Bronchial epithelial cell (primary cell): ENCODE results near the gene GRK4. TPM values are rescaled to one million over a fixed set of nuclear protein-coding genes. Genes with fewer than 3 reads are reported as not detected.
"Not testable (repeated sequence)": the region's sequence is repeated elsewhere in the genome, so short reads cannot be mapped to it uniquely, and the experiment has no call there.

Experiments used
- DNase-seq: peaks from one replicate; pipeline ENCODE4 v3.0.0-alpha.2; 2010; ENCODE audit warnings: low read depth
- FAIRE-seq: peaks from 2 replicates; lab custom pipeline; 2011; peaks lifted over from hg19 to GRCh38; lab: Jason Lieb, UNC
- H3K27me3 ChIP-seq: 2 replicates; pipeline ENCODE4 v1.5.1; 2011; ENCODE audit warnings: low read length; ENCODE audit not compliant: control insufficient read depth, insufficient read depth
- H3K36me3 ChIP-seq: 2 replicates; pipeline ENCODE4 v1.5.1; 2011; ENCODE audit warnings: low read length; ENCODE audit not compliant: control insufficient read depth, insufficient read depth
- H3K4me3 ChIP-seq: 2 replicates; pipeline ENCODE4 v1.5.1; 2011; ENCODE audit warnings: mild to moderate bottlenecking, low read depth, low read length, control low read depth
- CTCF ChIP-seq: IDR thresholded peaks from 2 replicates; pipeline ENCODE4 v1.5.1; 2011; ENCODE audit warnings: mild to moderate bottlenecking, moderate library complexity, low read length, control low read depth, inconsistent platforms; ENCODE audit not compliant: insufficient read depth, severe bottlenecking
- total RNA-seq: library from RNA; depleted of rRNA; stranded (reverse); fragments of >200 nt; gene quantifications from 2 replicates; pipeline ENCODE4 v1.2.1, GENCODE V29; 2014

The GRK4 gene
- total RNA-seq, 1 donor from 2014 or later: 3.7 TPM

- H3K4me3 ChIP-seq: no peak overlapping the region
- no peak for DNase-seq
- TF ChIP-seq CTCF: no peak
- H3K27me3 ChIP-seq: no peaks in the 10 kb centered on the region
- no peak for FAIRE-seq
- H3K36me3 ChIP-seq: no peaks in the 10 kb centered on the region
Observed at GRCh38 chr4:3046162-3046561, 82.8 kb downstream of the GRK4 start.

GRCh38 chr4:3046623-3047022 lies 83.3 kb downstream of the GRK4 start:
- no peak for FAIRE-seq
- Histone ChIP-seq H3K4me3 (no peak overlapping the region), H3K36me3 (no peaks in the 10 kb centered on the region), H3K27me3 (peaks cover under 1% of the 10 kb centered on the region)
- TF ChIP-seq CTCF: no peak
- DNase-seq: no peak

GRCh38 chr4:3047464-3048286 lies 84.3 kb downstream of the GRK4 start:
- FAIRE-seq (no peak), DNase-seq (peak; percentile 42)
- H3K36me3 ChIP-seq: no peaks in the 10 kb centered on the region
- H3K4me3 ChIP-seq: no peak overlapping the region
- peaks cover 2% of the 10 kb centered on the region for H3K27me3 ChIP-seq
- peak; percentile 83 for TF ChIP-seq CTCF

GRCh38 chr4:3051141-3051897 lies 87.9 kb downstream of the GRK4 start:
- not testable (repeated sequence) for H3K36me3 ChIP-seq, H3K4me3 ChIP-seq, FAIRE-seq, DNase-seq, H3K27me3 ChIP-seq

- H3K36me3 ChIP-seq: no peaks in the 10 kb centered on the region
- no peak for FAIRE-seq
Observed at GRCh38 chr4:3054169-3054759, 90.9 kb downstream of the GRK4 start.

More at GRCh38 chr4:3054169-3054759, 90.9 kb downstream of the GRK4 start:
- peaks cover 2% of the 10 kb centered on the region for H3K27me3 ChIP-seq
- no peak overlapping the region for H3K4me3 ChIP-seq
- DNase-seq: no peak
- TF ChIP-seq CTCF: no peak
